Measurements from ENCODE around the gene TDG. TPM values are rescaled to one million over a fixed set of nuclear protein-coding genes. Genes with fewer than 3 reads are reported as not detected.

TDG gene
- total RNA-seq, 1 donor from 2014 or later: 18.1 TPM

DNA sequence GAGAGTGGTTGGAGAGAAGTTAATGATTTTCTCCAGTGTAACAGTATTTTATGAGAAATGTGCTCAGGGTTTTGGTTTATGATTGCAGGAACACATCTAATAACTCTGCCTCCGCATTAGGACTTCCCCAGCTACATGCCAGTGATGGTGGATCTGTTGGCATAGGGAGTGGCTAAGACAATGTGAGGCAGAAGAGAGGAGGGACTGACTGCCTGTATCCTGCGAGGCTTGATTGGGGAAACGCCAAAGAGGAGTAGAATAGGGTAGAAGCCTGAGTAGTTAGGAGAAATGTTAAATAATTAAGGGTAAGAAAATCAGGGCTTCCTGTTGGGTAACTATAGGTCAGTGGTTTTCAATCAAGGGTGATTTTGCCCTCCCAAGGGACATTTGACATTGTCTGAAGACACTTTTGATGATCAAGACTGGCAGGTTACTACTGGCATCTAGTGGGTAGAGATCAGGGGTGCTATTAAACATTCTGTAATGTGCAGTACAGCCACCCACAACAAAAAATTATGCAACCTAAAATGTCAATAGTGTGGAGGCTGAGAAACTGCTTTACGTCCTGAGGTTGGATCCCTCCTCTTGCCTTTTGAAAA lies 12.8 kb downstream of the TDG start:
- intact Hi-C loops (cut with DNase I): no loop called here
- H3K27me3 ChIP-seq: no peaks in the 10 kb centered on the region
- ATAC-seq (no peak), DNase-seq (no peak)
- no peaks in the 10 kb centered on the region for H3K9me3 ChIP-seq
- no peak overlapping the region for H3K4me3 ChIP-seq
- H3K27ac ChIP-seq: no peak overlapping the region
- TF ChIP-seq CTCF (IDR thresholded peaks at IDR 0.05): no peak
- H3K4me1 ChIP-seq: peaks cover under 1% of the 10 kb centered on the region
- peaks cover 67% of the 10 kb centered on the region for H3K36me3 ChIP-seq

- ATAC-seq (no peak), DNase-seq (no peak)
- intact Hi-C loops (cut with DNase I): no loop called here
- no peaks in the 10 kb centered on the region for H3K4me1 ChIP-seq
- no peaks in the 10 kb centered on the region for H3K9me3 ChIP-seq
- peaks cover 80% of the 10 kb centered on the region for H3K36me3 ChIP-seq
- no peak overlapping the region for H3K4me3 ChIP-seq
- no peaks in the 10 kb centered on the region for H3K27me3 ChIP-seq
- no peak for TF ChIP-seq CTCF (IDR thresholded peaks at IDR 0.05)
- H3K27ac ChIP-seq: no peak overlapping the region
Measured at GRCh38 chr12:103986829-103987228, 21.2 kb downstream of the TDG start.

DNA sequence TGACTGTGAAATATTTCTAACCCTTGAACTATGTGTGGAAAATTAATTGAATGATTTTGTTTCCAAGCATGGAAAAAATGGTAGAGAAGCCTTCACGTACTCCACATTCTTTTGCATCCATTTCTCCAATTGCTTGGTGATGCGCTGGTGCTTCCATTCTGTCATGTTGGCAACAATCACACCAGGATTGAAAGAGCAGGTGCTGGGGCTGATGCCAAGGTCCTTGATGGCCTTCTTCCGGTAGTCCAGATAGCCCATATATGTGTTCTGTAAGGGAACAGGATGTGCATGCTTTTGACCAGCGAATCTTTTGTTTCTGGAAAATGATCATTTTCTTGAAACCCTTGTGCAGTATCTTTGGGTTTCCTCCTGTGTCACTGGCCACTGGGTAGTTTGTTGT lies 28.6 kb downstream of the TDG start:
- DNase-seq: no peak
- H3K27ac ChIP-seq: no peak overlapping the region
- TF ChIP-seq CTCF (IDR thresholded peaks at IDR 0.05): no peak
- no peaks in the 10 kb centered on the region for H3K27me3 ChIP-seq
- no peaks in the 10 kb centered on the region for H3K4me1 ChIP-seq
- intact Hi-C loops (cut with DNase I): no loop called here
- no peaks in the 10 kb centered on the region for H3K9me3 ChIP-seq
- H3K36me3 ChIP-seq: peaks cover 13% of the 10 kb centered on the region
- no peak overlapping the region for H3K4me3 ChIP-seq
- ATAC-seq: no peak

GRCh38 chr12:103996595-103996994 lies 30.9 kb downstream of the TDG start:
- DNase-seq (no peak), ATAC-seq (no peak)
- Histone ChIP-seq H3K9me3 (no peaks in the 10 kb centered on the region), H3K27me3 (peaks cover 5% of the 10 kb centered on the region), H3K27ac (no peak overlapping the region), H3K4me3 (no peak overlapping the region), H3K36me3 (no peaks in the 10 kb centered on the region), H3K4me1 (no peaks in the 10 kb centered on the region)
- intact Hi-C loops (cut with DNase I): no loop called here
- no peak for TF ChIP-seq CTCF (IDR thresholded peaks at IDR 0.05)

DNA sequence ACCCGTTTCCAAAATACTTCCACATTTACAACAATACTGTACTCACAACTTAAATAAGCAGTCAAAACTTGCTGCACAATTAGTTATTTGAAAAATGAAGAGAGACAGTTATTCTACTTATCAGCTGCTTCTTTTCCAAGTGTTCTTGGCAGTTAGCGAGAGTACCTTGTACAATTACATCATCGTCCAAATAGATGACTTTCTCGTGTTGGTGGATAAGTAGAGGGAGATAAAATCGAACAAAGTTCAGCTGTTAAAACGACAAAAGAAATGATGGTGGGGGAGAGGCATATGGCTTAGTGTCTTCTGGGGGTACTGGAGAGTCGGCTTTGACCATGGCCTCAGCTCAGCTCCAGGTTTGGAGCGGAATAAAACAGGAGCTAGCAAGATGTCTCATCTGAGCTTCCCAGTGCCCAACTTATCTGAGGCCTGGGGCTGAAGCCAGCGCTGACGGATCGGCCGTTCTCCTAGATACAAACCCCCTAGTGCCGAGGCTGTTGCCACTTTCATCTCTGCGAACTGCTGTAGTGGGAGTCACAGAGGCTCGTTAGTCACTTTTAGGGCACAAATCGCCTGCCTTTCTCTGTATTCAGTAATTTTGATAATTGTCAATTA lies 31.7 kb downstream of the TDG start:
- ATAC-seq: no peak

More for the DNA sequence above, 31.7 kb downstream of the TDG start:
- no peak overlapping the region for H3K27ac ChIP-seq
- no peaks in the 10 kb centered on the region for H3K4me1 ChIP-seq
- H3K9me3 ChIP-seq: no peaks in the 10 kb centered on the region
- DNase-seq: no peak
- no peak for TF ChIP-seq CTCF (IDR thresholded peaks at IDR 0.05)
- H3K36me3 ChIP-seq: no peaks in the 10 kb centered on the region
- H3K27me3 ChIP-seq: peaks cover 5% of the 10 kb centered on the region
- intact Hi-C loops (cut with DNase I): no loop called here
- no peak overlapping the region for H3K4me3 ChIP-seq
